HepG2 (cell line): Measurements from ENCODE around the gene JMJD6. TPM values are rescaled to one million over a fixed set of nuclear protein-coding genes. Genes with fewer than 3 reads are reported as not detected.

Experiments used
- CENPBD1 ChIP-seq: sonication (generic); formaldehyde crosslinking; IDR thresholded peaks from 2 replicates; pipeline ENCODE4 v1.8.0; 2022; ENCODE audit warnings: missing genetic modification reagents, low read depth, mild to moderate bottlenecking, borderline replicate concordance
- GRHL1 ChIP-seq: sonication (generic); formaldehyde crosslinking; conservative IDR thresholded peaks from 2 replicates; pipeline ENCODE4 v1.8.0; 2022; ENCODE audit warnings: missing genetic modification reagents
- MATR3 ChIP-seq: sonication (generic); formaldehyde crosslinking; IDR thresholded peaks from 2 replicates; pipeline ENCODE4 v1.4.0; 2020; ENCODE audit warnings: missing genetic modification reagents
- MED1 ChIP-seq: sonication (generic); formaldehyde crosslinking; IDR thresholded peaks from 2 replicates; pipeline ENCODE4 v1.4.0; 2020; ENCODE audit warnings: missing genetic modification reagents
- RBM22 ChIP-seq: fragments of 200-400 bp; formaldehyde crosslinking; optimal IDR thresholded peaks from 2 replicates; pipeline ENCODE3; 2017; ENCODE audit warnings: mild to moderate bottlenecking, low read length, moderate library complexity
- ZFP36L1 ChIP-seq: sonication (generic); formaldehyde crosslinking; IDR thresholded peaks from 2 replicates; pipeline ENCODE4 v1.8.0; 2022; ENCODE audit warnings: mild to moderate bottlenecking, missing genetic modification reagents, moderate library complexity
- ZKSCAN1 ChIP-seq: fragments of 150-350 bp; IDR thresholded peaks from 2 replicates; pipeline ENCODE4 v1.6.1; 2014; ENCODE audit warnings: low read length
- ZNF598 ChIP-seq: sonication (generic); formaldehyde crosslinking; IDR thresholded peaks from 2 replicates; pipeline ENCODE4 v1.5.1; 2020; ENCODE audit warnings: mild to moderate bottlenecking, missing genetic modification reagents, borderline replicate concordance
- ZNF605 ChIP-seq: sonication (generic); formaldehyde crosslinking; IDR thresholded peaks from 2 replicates; pipeline ENCODE4 v1.8.0; 2022; ENCODE audit warnings: mild to moderate bottlenecking, missing genetic modification reagents
- polyA plus RNA-seq, 8 experiments: library from polyadenylated mRNA; depleted of rRNA in 3 of 8; stranded (reverse) in 7 of 8; unstranded in 1 of 8; fragments of >200 nt; fragmentation: Illumina TruSeq in 4 of 8; extraction: Trizol in 4 of 8; gene quantifications; 2 replicates each; pipeline versions ENCODE4 v1.2.1 to v1.2.3, GENCODE V29; 2011 to 2016; ENCODE audit warnings: low read depth in 4 of 8, missing spikeins in 1 of 8, mixed read lengths in 1 of 8; ENCODE audit not compliant: insufficient read depth in 1 of 8
- total RNA-seq, 5 experiments: library from RNA; depleted of rRNA; stranded (reverse); fragments of >200 nt; fragmentation: Illumina TruSeq; extraction: Trizol; gene quantifications; 2 replicates each; pipeline ENCODE4 v1.2.3, GENCODE V29; 2016; ENCODE audit warnings: low read depth in 1 of 5

Gene JMJD6
- total and polyA plus RNA-seq, 2 of the 13 experiments (the other 11 are each of a cell fraction or from before 2014, with no cell fraction given): 33.6 to 41.0 TPM

GRCh38 chr17:76687298-76688164 lies 38.9 kb downstream of the JMJD6 start (continued):
- TF ChIP-seq GRHL1 (CRISPR knock-in tag) (no peak), ZKSCAN1 (no peak), ZNF605 (peak; percentile 54; the same call in 1 of the 2 replicates), CENPBD1 (CRISPR knock-in tag) (no peak), MED1 (CRISPR knock-in tag) (0 out of 2 replicates have a peak, but pooled peaks have one; percentile 28), ZNF598 (CRISPR knock-in tag) (no peak), RBM22 (no peak), MATR3 (CRISPR knock-in tag) (no peak), ZFP36L1 (CRISPR knock-in tag) (no peak)
